Dendritic cell treated with granulocyte-macrophage colony-stimulating factor and Interleukin-4, amounts not matched to agents 40 ng/mL and 50 ng/mL, for 4 days (primary cell): Measurements from ENCODE around the gene NTRK2.

ENCODE experiments used
- H3K27ac Mint-ChIP-seq: one replicate; pipeline ENCODE4 v1.8.0; 2022; ENCODE audit warnings: mild to moderate bottlenecking, mixed read lengths
- H3K27me3 Mint-ChIP-seq: one replicate; pipeline ENCODE4 v1.8.0; 2022; ENCODE audit warnings: mild to moderate bottlenecking, mixed read lengths
- H3K36me3 Mint-ChIP-seq: one replicate; pipeline ENCODE4 v1.8.0; 2022; ENCODE audit warnings: low read depth, mixed read lengths
- H3K4me1 Mint-ChIP-seq: one replicate; pipeline ENCODE4 v1.8.0; 2022; ENCODE audit warnings: low read depth, mixed read lengths
- H3K4me3 Mint-ChIP-seq: one replicate; pipeline ENCODE4 v1.8.0; 2022; ENCODE audit warnings: mild to moderate bottlenecking, moderate library complexity, mixed read lengths
- H3K9me3 Mint-ChIP-seq: one replicate; pipeline ENCODE4 v1.8.0; 2022; ENCODE audit warnings: mixed read lengths
- intact Hi-C: fragments of 100-400 bp; cut with micrococcal nuclease; formaldehyde crosslinking; loops from one replicate; pipeline ENCODE4 v1.15.0; 2022

Gene NTRK2

GRCh38 chr9:84736081-84736480 lies 66.6 kb downstream of the NTRK2 start:
- no peaks in the 10 kb centered on the region for H3K27me3 Mint-ChIP-seq
- peaks cover 9% of the 10 kb centered on the region for H3K9me3 Mint-ChIP-seq
- H3K4me3 Mint-ChIP-seq: no peak overlapping the region
- no peaks in the 10 kb centered on the region for H3K4me1 Mint-ChIP-seq
- H3K27ac Mint-ChIP-seq: no peak overlapping the region
- H3K36me3 Mint-ChIP-seq: no peaks in the 10 kb centered on the region
- intact Hi-C loops: no loop called here

- H3K27me3 Mint-ChIP-seq: no peaks in the 10 kb centered on the region
- no peaks in the 10 kb centered on the region for H3K36me3 Mint-ChIP-seq
- no peak overlapping the region for H3K4me3 Mint-ChIP-seq
These were observed 67.0 kb downstream of the NTRK2 start for GRCh38 chr9:84736536-84736935.

GRCh38 chr9:84738353-84738752 lies 68.8 kb downstream of the NTRK2 start:
- Mint-ChIP-seq H3K27ac (no peak overlapping the region), H3K4me3 (no peak overlapping the region), H3K9me3 (peaks cover 9% of the 10 kb centered on the region), H3K27me3 (no peaks in the 10 kb centered on the region), H3K36me3 (no peaks in the 10 kb centered on the region), H3K4me1 (no peaks in the 10 kb centered on the region)
- intact Hi-C loops: no loop called here

More at GRCh38 chr9:84736536-84736935, 67.0 kb downstream of the NTRK2 start:
- intact Hi-C loops: no loop called here
- no peak overlapping the region for H3K27ac Mint-ChIP-seq
- H3K4me1 Mint-ChIP-seq: no peaks in the 10 kb centered on the region
- peaks cover 9% of the 10 kb centered on the region for H3K9me3 Mint-ChIP-seq

GRCh38 chr9:84742261-84742660 lies 72.7 kb downstream of the NTRK2 start:
- Mint-ChIP-seq H3K27ac (no peak overlapping the region), H3K36me3 (no peaks in the 10 kb centered on the region), H3K4me1 (no peaks in the 10 kb centered on the region)

GRCh38 chr9:84744195-84744594 lies 74.7 kb downstream of the NTRK2 start:
- no peaks in the 10 kb centered on the region for H3K36me3 Mint-ChIP-seq
- intact Hi-C loops: no loop called here
- no peaks in the 10 kb centered on the region for H3K4me1 Mint-ChIP-seq
- no peaks in the 10 kb centered on the region for H3K9me3 Mint-ChIP-seq
- no peak overlapping the region for H3K27ac Mint-ChIP-seq
- no peak overlapping the region for H3K4me3 Mint-ChIP-seq
- H3K27me3 Mint-ChIP-seq: no peaks in the 10 kb centered on the region

More at GRCh38 chr9:84742261-84742660, 72.7 kb downstream of the NTRK2 start:
- intact Hi-C loops: no loop called here
- no peaks in the 10 kb centered on the region for H3K9me3 Mint-ChIP-seq
- H3K27me3 Mint-ChIP-seq: no peaks in the 10 kb centered on the region
- no peak overlapping the region for H3K4me3 Mint-ChIP-seq

GRCh38 chr9:84744726-84745125 lies 75.2 kb downstream of the NTRK2 start:
- intact Hi-C loops: no loop called here
- Mint-ChIP-seq H3K27ac (no peak overlapping the region), H3K9me3 (no peaks in the 10 kb centered on the region), H3K4me1 (no peaks in the 10 kb centered on the region), H3K27me3 (no peaks in the 10 kb centered on the region), H3K36me3 (no peaks in the 10 kb centered on the region), H3K4me3 (no peak overlapping the region)

- intact Hi-C loops: no loop called here
- Mint-ChIP-seq H3K27me3 (no peaks in the 10 kb centered on the region), H3K4me3 (no peak overlapping the region), H3K36me3 (no peaks in the 10 kb centered on the region), H3K4me1 (no peaks in the 10 kb centered on the region), H3K27ac (no peak overlapping the region), H3K9me3 (no peaks in the 10 kb centered on the region)
These were observed 78.6 kb downstream of the NTRK2 start for GRCh38 chr9:84748112-84748511.

GRCh38 chr9:84750152-84750865 lies 80.8 kb downstream of the NTRK2 start:
- intact Hi-C loops: no loop called here
- Mint-ChIP-seq H3K9me3 (no peaks in the 10 kb centered on the region), H3K27me3 (no peaks in the 10 kb centered on the region), H3K36me3 (no peaks in the 10 kb centered on the region), H3K27ac (no peak overlapping the region), H3K4me1 (no peaks in the 10 kb centered on the region), H3K4me3 (no peak overlapping the region)

- no peaks in the 10 kb centered on the region for H3K27me3 Mint-ChIP-seq
- no peak overlapping the region for H3K27ac Mint-ChIP-seq
- no peak overlapping the region for H3K4me3 Mint-ChIP-seq
- no peaks in the 10 kb centered on the region for H3K36me3 Mint-ChIP-seq
- intact Hi-C loops: no loop called here
- H3K9me3 Mint-ChIP-seq: no peaks in the 10 kb centered on the region
- no peaks in the 10 kb centered on the region for H3K4me1 Mint-ChIP-seq
These were observed 82.4 kb downstream of the NTRK2 start for GRCh38 chr9:84751921-84752320.

- no peak overlapping the region for H3K27ac Mint-ChIP-seq
- no peak overlapping the region for H3K4me3 Mint-ChIP-seq
- no peaks in the 10 kb centered on the region for H3K9me3 Mint-ChIP-seq
These were observed 84.9 kb downstream of the NTRK2 start for GRCh38 chr9:84754461-84754860.

GRCh38 chr9:84754881-84755280 lies 85.4 kb downstream of the NTRK2 start:
- no peaks in the 10 kb centered on the region for H3K4me1 Mint-ChIP-seq
- no peak overlapping the region for H3K27ac Mint-ChIP-seq
- no peaks in the 10 kb centered on the region for H3K36me3 Mint-ChIP-seq
- no peaks in the 10 kb centered on the region for H3K27me3 Mint-ChIP-seq
- no peaks in the 10 kb centered on the region for H3K9me3 Mint-ChIP-seq
- H3K4me3 Mint-ChIP-seq: no peak overlapping the region
- intact Hi-C loops: no loop called here

More at GRCh38 chr9:84754461-84754860, 84.9 kb downstream of the NTRK2 start:
- Mint-ChIP-seq H3K4me1 (no peaks in the 10 kb centered on the region), H3K36me3 (no peaks in the 10 kb centered on the region), H3K27me3 (no peaks in the 10 kb centered on the region)
- intact Hi-C loops: no loop called here

GRCh38 chr9:84755380-84755779 lies 85.9 kb downstream of the NTRK2 start:
- Mint-ChIP-seq H3K27me3 (no peaks in the 10 kb centered on the region), H3K4me3 (no peak overlapping the region), H3K4me1 (no peaks in the 10 kb centered on the region), H3K36me3 (no peaks in the 10 kb centered on the region), H3K27ac (no peak overlapping the region), H3K9me3 (no peaks in the 10 kb centered on the region)
- intact Hi-C loops: no loop called here

GRCh38 chr9:84756171-84756570 lies 86.6 kb downstream of the NTRK2 start:
- intact Hi-C loops: no loop called here
- Mint-ChIP-seq H3K4me1 (no peaks in the 10 kb centered on the region), H3K27ac (no peak overlapping the region), H3K9me3 (no peaks in the 10 kb centered on the region), H3K27me3 (no peaks in the 10 kb centered on the region), H3K4me3 (no peak overlapping the region), H3K36me3 (no peaks in the 10 kb centered on the region)

- no peak overlapping the region for H3K4me3 Mint-ChIP-seq
- H3K9me3 Mint-ChIP-seq: no peaks in the 10 kb centered on the region
- H3K27ac Mint-ChIP-seq: no peak overlapping the region
- no peaks in the 10 kb centered on the region for H3K36me3 Mint-ChIP-seq
- no peaks in the 10 kb centered on the region for H3K4me1 Mint-ChIP-seq
- intact Hi-C loops: no loop called here
- no peaks in the 10 kb centered on the region for H3K27me3 Mint-ChIP-seq
These were observed 87.2 kb downstream of the NTRK2 start for GRCh38 chr9:84756731-84757130.

GRCh38 chr9:84758817-84759216 lies 89.3 kb downstream of the NTRK2 start:
- no peak overlapping the region for H3K4me3 Mint-ChIP-seq
- no peaks in the 10 kb centered on the region for H3K27me3 Mint-ChIP-seq
- no peak overlapping the region for H3K27ac Mint-ChIP-seq
- intact Hi-C loops: no loop called here
- no peaks in the 10 kb centered on the region for H3K36me3 Mint-ChIP-seq
- no peaks in the 10 kb centered on the region for H3K9me3 Mint-ChIP-seq
- H3K4me1 Mint-ChIP-seq: no peaks in the 10 kb centered on the region
